ENCODE data around the gene ZNF740.

Gene ZNF740

GRCh38 chr12:53182903-53183302 lies 2.4 kb downstream of the ZNF740 start:
- peaks cover 67% of the 10 kb centered on the region for H3K36me3 ChIP-seq (ENCODE audit: control insufficient read depth, low read length)
- H3K4me2 ChIP-seq (ENCODE audit: low read length), result peak overlapping the region; percentile 86
- peak overlapping the region; percentile 84 for H3K4me3 ChIP-seq (ENCODE audit: low read length)
- H3K9me2 ChIP-seq (replicated peaks; ENCODE audit: control insufficient read depth, low read length), result no peaks in the 10 kb centered on the region
- H3K79me2 ChIP-seq (ENCODE audit: control insufficient read depth, low read length), result peaks cover 41% of the 10 kb centered on the region
- H3F3A ChIP-seq (ENCODE audit: control insufficient read depth, insufficient read depth), result peaks cover 2% of the 10 kb centered on the region; the same call in 1 of the 2 replicates
- TF ChIP-seq CTCF (IDR thresholded peaks at IDR 0.05; ENCODE audit: low read depth, low read length, poor library complexity, severe bottlenecking) (no peak), EZH2phosphoT487 (IDR thresholded peaks at IDR 0.05; ENCODE audit: borderline replicate concordance, low read length) (no peak)
- no peak overlapping the region for H3K27ac ChIP-seq (ENCODE audit: low read depth, low read length)
- no peaks in the 10 kb centered on the region for H3K27me3 ChIP-seq (ENCODE audit: control insufficient read depth, low read length)
- H3K4me1 ChIP-seq (ENCODE audit: control insufficient read depth, low read length), result peaks cover 38% of the 10 kb centered on the region
- no peaks in the 10 kb centered on the region for H3K9me3 ChIP-seq (ENCODE audit: control insufficient read depth, insufficient read depth, low read length)
- no peaks in the 10 kb centered on the region; the same call in 1 of the 2 replicates for H4K20me1 ChIP-seq (ENCODE audit: control insufficient read depth, insufficient read depth, low read depth, low read length)

DNA sequence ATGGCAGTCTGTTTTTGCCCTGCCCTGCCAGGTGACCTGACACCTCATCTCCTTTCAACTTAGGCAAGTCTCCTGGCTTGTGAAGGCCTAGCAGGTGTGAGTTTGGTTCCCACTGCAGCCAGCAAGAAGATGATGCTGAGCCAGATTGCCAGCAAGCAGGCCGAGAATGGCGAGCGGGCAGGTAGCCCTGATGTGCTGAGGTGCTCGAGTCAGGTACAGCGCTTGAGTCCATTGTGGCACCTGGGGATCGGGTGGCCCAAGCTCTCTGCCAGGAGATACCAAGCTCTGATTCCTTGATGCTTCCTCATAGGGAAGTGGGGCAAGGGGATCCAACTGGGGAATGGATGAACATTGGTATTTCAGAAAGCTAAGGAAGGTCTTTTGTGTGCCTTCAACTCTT lies 4.3 kb downstream of the ZNF740 start:
- Histone ChIP-seq H3K79me2 (ENCODE audit: control insufficient read depth, low read length) (peaks cover 41% of the 10 kb centered on the region), H3K9me2 (replicated peaks; ENCODE audit: control insufficient read depth, low read length) (no peaks in the 10 kb centered on the region), H3K4me1 (ENCODE audit: control insufficient read depth, low read length) (peaks cover 27% of the 10 kb centered on the region), H4K20me1 (ENCODE audit: control insufficient read depth, insufficient read depth, low read depth, low read length) (no peaks in the 10 kb centered on the region; the same call in 1 of the 2 replicates), H3K9me3 (ENCODE audit: control insufficient read depth, insufficient read depth, low read length) (no peaks in the 10 kb centered on the region), H3K27ac (ENCODE audit: low read depth, low read length) (no peak overlapping the region), H3K4me2 (ENCODE audit: low read length) (no peak overlapping the region), H3K4me3 (ENCODE audit: low read length) (no peak overlapping the region), H3F3A (ENCODE audit: control insufficient read depth, insufficient read depth) (peaks cover 6% of the 10 kb centered on the region; the same call in 1 of the 2 replicates), H3K36me3 (ENCODE audit: control insufficient read depth, low read length) (peaks cover 82% of the 10 kb centered on the region), H3K27me3 (ENCODE audit: control insufficient read depth, low read length) (no peaks in the 10 kb centered on the region)
- TF ChIP-seq EZH2phosphoT487 (IDR thresholded peaks at IDR 0.05; ENCODE audit: borderline replicate concordance, low read length), result no peak
- no peak for TF ChIP-seq CTCF (IDR thresholded peaks at IDR 0.05; ENCODE audit: low read depth, low read length, poor library complexity, severe bottlenecking)

GRCh38 chr12:53185582-53186153 lies 5.1 kb downstream of the ZNF740 start:
- H3K36me3 ChIP-seq (ENCODE audit: control insufficient read depth, low read length), result peaks cover 88% of the 10 kb centered on the region
- H3K9me3 ChIP-seq (ENCODE audit: control insufficient read depth, insufficient read depth, low read length), result no peaks in the 10 kb centered on the region
- peaks cover 41% of the 10 kb centered on the region for H3K79me2 ChIP-seq (ENCODE audit: control insufficient read depth, low read length)
- no peak overlapping the region for H3K27ac ChIP-seq (ENCODE audit: low read depth, low read length)
- no peak for TF ChIP-seq CTCF (IDR thresholded peaks at IDR 0.05; ENCODE audit: low read depth, low read length, poor library complexity, severe bottlenecking)
- no peak for TF ChIP-seq EZH2phosphoT487 (IDR thresholded peaks at IDR 0.05; ENCODE audit: borderline replicate concordance, low read length)
- H3K4me1 ChIP-seq (ENCODE audit: control insufficient read depth, low read length), result peaks cover 29% of the 10 kb centered on the region
- no peaks in the 10 kb centered on the region for H3K9me2 ChIP-seq (replicated peaks; ENCODE audit: control insufficient read depth, low read length)
- no peak overlapping the region for H3K4me2 ChIP-seq (ENCODE audit: low read length)
- H3K27me3 ChIP-seq (ENCODE audit: control insufficient read depth, low read length), result no peaks in the 10 kb centered on the region
- H3F3A ChIP-seq (ENCODE audit: control insufficient read depth, insufficient read depth), result peaks cover 10% of the 10 kb centered on the region
- H3K4me3 ChIP-seq (ENCODE audit: low read length), result no peak overlapping the region
- H4K20me1 ChIP-seq (ENCODE audit: control insufficient read depth, insufficient read depth, low read depth, low read length), result no peaks in the 10 kb centered on the region; the same call in 1 of the 2 replicates

All from DOHH2 (cell line).